Fibroblast of lung (primary cell): ENCODE measurements around the gene DPAGT1. TPM values are rescaled to one million over a fixed set of nuclear protein-coding genes. Genes with fewer than 3 reads are reported as not detected.
A peak's percentile ranks its signal among the peaks of the same experiment; 100 is the strongest.

ENCODE experiments used
- DNase-seq, 2 donors: peaks; one replicate each; pipeline versions ENCODE4 v3.0.0 to v3.0.0-alpha.2; 2010; ENCODE audit warnings: low read depth in 2 of 2
- H2AFZ ChIP-seq: 2 replicates; pipeline ENCODE4 v1.5.1; 2012; ENCODE audit warnings: low read length, control low read depth, inconsistent platforms
- H3K27ac ChIP-seq: 2 replicates; pipeline ENCODE4 v1.5.1; 2011; ENCODE audit warnings: low read length, control low read depth; ENCODE audit not compliant: insufficient read depth
- H3K27me3 ChIP-seq: 2 replicates; pipeline ENCODE4 v1.5.1; 2011; ENCODE audit warnings: mild to moderate bottlenecking, low read length; ENCODE audit not compliant: control insufficient read depth, insufficient read depth
- H3K36me3 ChIP-seq: 2 replicates; pipeline ENCODE4 v1.5.1; 2011; ENCODE audit warnings: low read length; ENCODE audit not compliant: control insufficient read depth, insufficient read depth
- H3K4me1 ChIP-seq: 2 replicates; pipeline ENCODE4 v1.5.1; 2011; ENCODE audit warnings: low read length; ENCODE audit not compliant: control insufficient read depth, insufficient read depth; ENCODE audit errors: extremely low read depth
- H3K4me2 ChIP-seq: 2 replicates; pipeline ENCODE4 v1.5.1; 2011; ENCODE audit warnings: low read length, control low read depth; ENCODE audit not compliant: insufficient read depth; ENCODE audit errors: extremely low read depth
- H3K4me3 ChIP-seq, 4 experiments: fragments of 200-600 bp in 1 of 4; sonication (generic) in 1 of 4; replicated peaks in 1 of 4; 2 replicates each; pipeline ENCODE4 v1.5.1; 2011 to 2016; ENCODE audit warnings: low read length in 4 of 4, low read depth in 3 of 4, mild to moderate bottlenecking in 3 of 4, control low read depth in 2 of 4, inconsistent platforms in 1 of 4, mixed read lengths in 1 of 4; ENCODE audit not compliant: insufficient read depth in 1 of 4; ENCODE audit errors: control extremely low read depth in 1 of 4
- H3K79me2 ChIP-seq: 2 replicates; pipeline ENCODE4 v1.5.1; 2012; ENCODE audit warnings: mild to moderate bottlenecking, low read length, inconsistent platforms; ENCODE audit not compliant: control insufficient read depth, insufficient read depth
- H3K9ac ChIP-seq: 2 replicates; pipeline ENCODE4 v1.5.1; 2011; ENCODE audit warnings: mild to moderate bottlenecking, low read length, control low read depth; ENCODE audit not compliant: insufficient read depth
- H3K9me3 ChIP-seq: 2 replicates; pipeline ENCODE4 v1.5.1; 2012; ENCODE audit warnings: low read depth, low read length; ENCODE audit not compliant: control insufficient read depth, insufficient read depth
- H4K20me1 ChIP-seq: 2 replicates; pipeline ENCODE4 v1.5.1; 2011; ENCODE audit warnings: low read length; ENCODE audit not compliant: control insufficient read depth, insufficient read depth; ENCODE audit errors: extremely low read depth
- EZH2 ChIP-seq: IDR thresholded peaks from 2 replicates; pipeline ENCODE4 v1.5.1; 2012; ENCODE audit warnings: low read length, control low read depth, mild to moderate bottlenecking; ENCODE audit errors: missing control alignments
- polyA minus RNA-seq: library from RNA; depleted of rRNA, polyadenylated mRNA; stranded (reverse); fragments of >200 nt; gene quantifications from 2 replicates; pipeline ENCODE4 v1.2.3, GENCODE V29; 2011; ENCODE audit warnings: low replicate concordance
- polyA plus RNA-seq, 2 donors: library from polyadenylated mRNA; depleted of rRNA in 1 of 2; stranded (reverse) in 1 of 2; unstranded in 1 of 2; fragments of >200 nt; gene quantifications; 2 replicates each; pipeline ENCODE4 v1.2.1, GENCODE V29; 2011 to 2012; ENCODE audit warnings: missing spikeins in 1 of 2
- total RNA-seq: library from RNA; depleted of rRNA; stranded (reverse); fragments of >200 nt; gene quantifications from 2 replicates; pipeline ENCODE4 v1.2.1, GENCODE V29; 2014
- TF ChIP-seq, protein P1 (sequence below), 2 donors: IDR thresholded peaks in 1 of 2; conservative IDR thresholded peaks in 1 of 2; 1 replicate in 1 of 2; 2 replicates in 1 of 2; pipeline ENCODE4 v1.5.1; 2011 to 2012; ENCODE audit warnings: low read length in 2 of 2, control low read depth in 1 of 2, inconsistent platforms in 1 of 2, low read depth in 1 of 2, mild to moderate bottlenecking in 1 of 2

DPAGT1 gene
- 14.5 and 14.6 TPM in 2 replicates for total RNA-seq
- polyA plus RNA-seq = 44.9 and 53.0 TPM in 2 replicates
- polyA plus RNA-seq (2012) = 24.0 and 28.0 TPM in 2 replicates
- 120 and 128 TPM in 2 replicates for polyA minus RNA-seq

DNA sequence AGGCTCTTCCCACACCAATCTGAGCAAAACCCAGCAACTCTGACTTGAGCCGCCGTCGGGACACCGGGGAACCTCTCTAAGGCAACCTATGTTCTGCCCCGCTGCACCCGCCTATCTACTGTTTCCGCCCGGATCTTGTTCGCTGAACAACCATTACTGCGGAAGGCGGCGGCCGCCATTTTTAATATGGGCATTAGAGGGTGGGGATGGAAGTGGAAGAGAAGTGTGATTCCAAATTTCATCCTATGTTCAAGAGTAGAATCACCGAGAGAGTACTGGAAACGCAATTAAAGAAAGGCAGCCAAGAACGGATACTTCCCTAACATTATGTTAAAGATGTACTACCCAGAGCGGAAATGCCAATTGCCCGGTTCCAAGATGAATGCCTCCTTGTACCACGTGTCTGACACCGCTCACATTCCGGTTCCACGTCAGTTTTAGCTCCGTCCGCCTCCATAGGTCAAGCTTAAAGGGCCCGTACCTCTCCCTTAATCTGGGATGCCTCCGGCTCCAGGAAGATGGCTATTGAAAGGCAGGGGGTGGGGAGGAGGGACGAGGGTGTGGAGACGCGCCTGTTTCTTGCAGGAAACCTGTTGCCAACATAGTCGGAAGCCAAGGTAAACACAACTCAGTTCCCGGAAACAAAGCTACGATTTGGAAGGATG lies at the start of gene DPAGT1:
Gene DPAGT1 (minus strand): TSS at position 95 of the 665 bp plus-strand sequence. CDS start 198 bp downstream, outside the sequence.
- Histone ChIP-seq H3K4me2 (peak within 1 kb of the TSS; percentile 99), H3K36me3 (peaks cover 9% of the 10 kb centered on the region), H3K4me1 (peaks cover 14% of the 10 kb centered on the region), H2AFZ (peak within 1 kb of the TSS; percentile 82), H3K4me3 (peak within 1 kb of the TSS; percentile 71 to 90 (median 86)), H3K27me3 (no peaks in the 10 kb centered on the region), H4K20me1 (no peaks in the 10 kb centered on the region), H3K27ac (peak within 1 kb of the TSS; percentile 96), H3K9me3 (no peaks in the 10 kb centered on the region), H3K9ac (peak within 1 kb of the TSS; percentile 79), H3K79me2 (peaks cover 18% of the 10 kb centered on the region)
- TF ChIP-seq, protein P1, sequence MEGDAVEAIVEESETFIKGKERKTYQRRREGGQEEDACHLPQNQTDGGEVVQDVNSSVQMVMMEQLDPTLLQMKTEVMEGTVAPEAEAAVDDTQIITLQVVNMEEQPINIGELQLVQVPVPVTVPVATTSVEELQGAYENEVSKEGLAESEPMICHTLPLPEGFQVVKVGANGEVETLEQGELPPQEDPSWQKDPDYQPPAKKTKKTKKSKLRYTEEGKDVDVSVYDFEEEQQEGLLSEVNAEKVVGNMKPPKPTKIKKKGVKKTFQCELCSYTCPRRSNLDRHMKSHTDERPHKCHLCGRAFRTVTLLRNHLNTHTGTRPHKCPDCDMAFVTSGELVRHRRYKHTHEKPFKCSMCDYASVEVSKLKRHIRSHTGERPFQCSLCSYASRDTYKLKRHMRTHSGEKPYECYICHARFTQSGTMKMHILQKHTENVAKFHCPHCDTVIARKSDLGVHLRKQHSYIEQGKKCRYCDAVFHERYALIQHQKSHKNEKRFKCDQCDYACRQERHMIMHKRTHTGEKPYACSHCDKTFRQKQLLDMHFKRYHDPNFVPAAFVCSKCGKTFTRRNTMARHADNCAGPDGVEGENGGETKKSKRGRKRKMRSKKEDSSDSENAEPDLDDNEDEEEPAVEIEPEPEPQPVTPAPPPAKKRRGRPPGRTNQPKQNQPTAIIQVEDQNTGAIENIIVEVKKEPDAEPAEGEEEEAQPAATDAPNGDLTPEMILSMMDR (conservative IDR thresholded peaks at IDR 0.05 in 1 of 2, IDR thresholded peaks at IDR 0.05 in 1 of 2; ENCODE audit: low read depth in 1 of 2, low read length in 2 of 2) = no peak
- TF ChIP-seq EZH2 = no peak
- peak; percentile 97 to 98 for DNase-seq

DNA sequence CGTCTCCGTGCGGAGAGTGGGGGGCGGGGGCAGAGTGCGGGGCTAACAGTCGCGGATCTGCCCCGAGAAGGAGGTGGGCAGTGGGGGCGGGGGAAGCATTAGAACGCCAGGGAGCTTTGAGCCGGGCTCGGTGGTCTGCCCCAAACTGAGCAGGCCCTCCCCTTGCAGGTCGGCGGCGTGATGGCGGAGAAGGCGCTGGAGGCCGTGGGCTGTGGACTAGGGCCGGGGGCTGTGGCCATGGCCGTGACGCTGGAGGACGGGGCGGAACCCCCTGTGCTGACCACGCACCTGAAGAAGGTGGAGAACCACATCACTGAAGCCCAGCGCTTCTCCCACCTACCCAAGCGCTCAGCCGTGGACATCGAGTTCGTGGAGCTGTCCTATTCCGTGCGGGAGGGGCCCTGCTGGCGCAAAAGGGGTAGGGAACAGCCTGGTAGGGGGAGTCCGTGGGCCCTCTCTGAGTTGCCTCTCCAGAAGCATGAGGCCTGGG lies 48.2 kb upstream of the DPAGT1 start:
- no peak overlapping the region for H3K27ac ChIP-seq
- H3K4me1 ChIP-seq = no peaks in the 10 kb centered on the region
- no peaks in the 10 kb centered on the region for H3K36me3 ChIP-seq
- H2AFZ ChIP-seq = no peak overlapping the region
- peak overlapping the region in 1 of 4 experiments; percentile 21 for H3K4me3 ChIP-seq
- no peaks in the 10 kb centered on the region for H3K9me3 ChIP-seq
- no peak overlapping the region for H3K4me2 ChIP-seq
- no peak overlapping the region for H3K9ac ChIP-seq
- peaks cover 29% of the 10 kb centered on the region for H3K27me3 ChIP-seq
- no peak for DNase-seq
- TF ChIP-seq EZH2 = no peak
- TF ChIP-seq, protein P1 (conservative IDR thresholded peaks at IDR 0.05 in 1 of 2, IDR thresholded peaks at IDR 0.05 in 1 of 2; ENCODE audit: low read depth in 1 of 2, low read length in 2 of 2) = no peak
- no peaks in the 10 kb centered on the region for H4K20me1 ChIP-seq
- no peaks in the 10 kb centered on the region for H3K79me2 ChIP-seq

DNA sequence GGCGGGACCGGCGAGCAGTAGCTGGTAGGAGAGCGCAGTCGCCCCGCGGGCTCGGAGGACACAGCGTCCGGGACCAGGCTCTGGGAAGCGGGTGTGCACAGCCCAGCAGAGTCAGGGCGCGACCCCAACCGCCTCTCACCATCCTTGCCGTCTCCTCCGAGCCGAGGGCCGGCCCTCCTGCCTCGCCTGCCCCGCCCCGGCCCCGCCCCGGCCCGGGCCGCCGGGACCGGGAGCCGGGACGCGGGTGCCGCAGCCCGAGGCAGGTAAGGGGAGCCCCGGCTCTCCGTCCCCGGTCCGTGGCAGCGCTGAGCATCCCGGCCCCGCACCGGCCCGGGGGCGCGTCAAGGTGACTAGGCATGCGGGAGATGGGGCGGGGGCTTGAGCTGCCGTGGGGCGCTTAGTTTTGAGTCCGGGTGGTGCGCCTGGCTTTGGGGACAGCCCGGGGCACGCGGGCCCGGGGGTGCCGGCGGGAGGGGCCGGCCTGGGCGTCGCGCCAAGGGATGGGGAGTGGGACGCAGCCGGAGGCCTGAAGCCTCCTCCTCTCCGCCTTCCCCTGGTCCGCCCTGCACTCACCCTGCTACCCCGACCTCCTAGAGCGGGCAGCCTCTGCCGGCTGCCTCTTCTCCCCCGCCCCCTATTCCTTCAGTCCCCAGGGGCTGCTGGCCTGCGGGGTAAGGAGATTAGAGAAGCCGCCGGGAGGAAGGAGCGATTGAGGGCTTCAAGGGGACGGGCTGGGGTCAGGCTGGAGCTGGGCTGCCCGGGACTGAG lies 47.5 kb upstream of the DPAGT1 start, which contains the start of gene ABCG4:
Gene ABCG4 (plus strand): TSS at position 35 of the 768 bp plus-strand sequence. CDS start 914 bp downstream, outside the sequence.
- peak within 1 kb of the TSS; percentile 39 for H3K4me2 ChIP-seq
- H3K9ac ChIP-seq = peak within 1 kb of the TSS; percentile 8
- peaks cover 29% of the 10 kb centered on the region for H3K27me3 ChIP-seq
- no peaks in the 10 kb centered on the region for H3K79me2 ChIP-seq
- H3K36me3 ChIP-seq = no peaks in the 10 kb centered on the region
- H3K9me3 ChIP-seq = no peaks in the 10 kb centered on the region
- no peaks in the 10 kb centered on the region for H4K20me1 ChIP-seq
- no peak for TF ChIP-seq EZH2
- TF ChIP-seq, protein P1 (conservative IDR thresholded peaks at IDR 0.05 in 1 of 2, IDR thresholded peaks at IDR 0.05 in 1 of 2; ENCODE audit: low read depth in 1 of 2, low read length in 2 of 2) = no peak
- peaks cover 2% of the 10 kb centered on the region for H3K4me1 ChIP-seq
- peak within 1 kb of the TSS; percentile 67 for H2AFZ ChIP-seq
- H3K4me3 ChIP-seq = peak within 1 kb of the TSS; percentile 47 to 61 (median 54)
- H3K27ac ChIP-seq = no peak within 1 kb of the TSS
- no peak for DNase-seq
